D721Med (cell line): ENCODE measurements around the gene TANGO2.

Experiments
- DNase-seq: peaks from one replicate; pipeline ENCODE4 v3.0.0; 2011; ENCODE audit warnings: low spot score; ENCODE audit not compliant: insufficient read length
- FAIRE-seq: peaks from 2 replicates; lab custom pipeline; 2011; peaks lifted over from hg19 to GRCh38; lab: Jason Lieb, UNC
- TF ChIP-seq, protein P1 (sequence below): IDR thresholded peaks from 2 replicates; pipeline ENCODE4 v1.5.1; 2012; ENCODE audit warnings: mild to moderate bottlenecking, control low read depth; ENCODE audit not compliant: insufficient read depth; ENCODE audit errors: missing control alignments

Gene TANGO2

GRCh38 chr22:19998991-19999820 lies 21.7 kb upstream of the TANGO2 start:
- DNase-seq = no peak
- no peak for FAIRE-seq
- TF ChIP-seq, protein P1, sequence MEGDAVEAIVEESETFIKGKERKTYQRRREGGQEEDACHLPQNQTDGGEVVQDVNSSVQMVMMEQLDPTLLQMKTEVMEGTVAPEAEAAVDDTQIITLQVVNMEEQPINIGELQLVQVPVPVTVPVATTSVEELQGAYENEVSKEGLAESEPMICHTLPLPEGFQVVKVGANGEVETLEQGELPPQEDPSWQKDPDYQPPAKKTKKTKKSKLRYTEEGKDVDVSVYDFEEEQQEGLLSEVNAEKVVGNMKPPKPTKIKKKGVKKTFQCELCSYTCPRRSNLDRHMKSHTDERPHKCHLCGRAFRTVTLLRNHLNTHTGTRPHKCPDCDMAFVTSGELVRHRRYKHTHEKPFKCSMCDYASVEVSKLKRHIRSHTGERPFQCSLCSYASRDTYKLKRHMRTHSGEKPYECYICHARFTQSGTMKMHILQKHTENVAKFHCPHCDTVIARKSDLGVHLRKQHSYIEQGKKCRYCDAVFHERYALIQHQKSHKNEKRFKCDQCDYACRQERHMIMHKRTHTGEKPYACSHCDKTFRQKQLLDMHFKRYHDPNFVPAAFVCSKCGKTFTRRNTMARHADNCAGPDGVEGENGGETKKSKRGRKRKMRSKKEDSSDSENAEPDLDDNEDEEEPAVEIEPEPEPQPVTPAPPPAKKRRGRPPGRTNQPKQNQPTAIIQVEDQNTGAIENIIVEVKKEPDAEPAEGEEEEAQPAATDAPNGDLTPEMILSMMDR = no peak

DNA sequence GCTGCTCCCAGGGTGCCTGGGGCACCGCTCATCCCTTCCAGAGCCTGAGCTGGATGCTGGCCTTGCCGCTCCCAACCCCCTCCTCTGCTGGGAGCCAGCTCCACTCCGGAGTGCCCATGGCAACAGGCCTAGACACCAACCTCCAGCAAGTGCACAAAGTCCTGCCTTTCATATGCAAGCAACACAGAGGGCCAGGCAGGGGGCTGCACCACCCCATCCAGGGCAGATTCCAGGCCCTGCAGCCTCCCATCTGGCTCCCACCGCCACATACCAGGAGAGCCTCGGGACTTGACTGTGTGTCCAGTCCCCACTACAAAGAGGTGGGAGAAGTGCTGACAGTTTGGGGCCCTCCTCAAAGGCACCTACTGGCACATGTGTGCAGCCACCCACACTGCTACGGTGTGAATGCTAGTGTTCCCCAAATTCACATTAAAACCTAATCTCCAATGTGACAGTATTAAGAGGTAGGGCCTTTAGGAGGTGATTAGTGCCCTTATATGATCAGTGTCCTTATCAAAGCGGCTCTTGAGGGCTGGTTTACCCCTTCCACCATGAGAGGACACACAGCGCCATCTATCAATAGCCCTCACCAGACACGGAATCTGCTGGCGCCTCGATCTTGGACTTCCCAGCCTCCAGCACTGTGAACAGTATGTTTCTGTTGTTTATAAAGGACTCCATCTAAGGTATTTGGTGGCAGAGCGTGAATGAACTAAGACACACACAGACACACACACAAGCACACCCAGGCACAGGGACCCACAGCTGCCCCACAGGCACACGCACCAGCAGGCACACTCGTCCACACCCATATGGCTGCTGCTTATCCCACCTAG lies 20.4 kb upstream of the TANGO2 start:
- FAIRE-seq (no peak), DNase-seq (no peak)
- TF ChIP-seq, protein P1 = no peak

DNA sequence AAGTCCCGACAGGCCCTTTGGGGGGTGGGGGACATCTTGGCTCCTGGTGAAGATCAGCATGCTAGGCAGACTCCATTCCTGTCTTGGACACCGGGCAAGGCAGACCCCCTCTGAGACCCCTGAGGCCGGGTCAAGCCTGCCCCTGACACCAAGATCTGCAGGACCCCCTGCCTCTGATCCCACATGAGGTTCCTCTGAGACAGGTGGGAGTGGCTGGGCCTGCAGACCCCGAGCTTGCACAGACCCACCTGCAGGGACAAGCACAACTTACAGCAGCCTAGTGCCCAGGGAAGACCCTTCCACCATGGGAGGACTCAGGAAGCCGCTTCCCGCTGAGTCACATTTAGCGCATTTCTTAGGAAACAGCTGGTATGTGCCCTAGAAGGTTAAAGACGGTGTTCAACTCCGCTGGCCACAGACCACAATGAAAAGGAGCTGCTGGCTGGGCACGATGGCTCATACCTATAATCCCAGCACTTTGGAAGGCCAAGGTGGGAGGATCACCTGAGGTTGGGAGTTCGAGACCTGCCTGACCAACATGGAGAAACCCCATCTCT lies 19.8 kb upstream of the TANGO2 start:
- FAIRE-seq = no peak
- TF ChIP-seq, protein P1 = no peak
- DNase-seq = no peak

DNA sequence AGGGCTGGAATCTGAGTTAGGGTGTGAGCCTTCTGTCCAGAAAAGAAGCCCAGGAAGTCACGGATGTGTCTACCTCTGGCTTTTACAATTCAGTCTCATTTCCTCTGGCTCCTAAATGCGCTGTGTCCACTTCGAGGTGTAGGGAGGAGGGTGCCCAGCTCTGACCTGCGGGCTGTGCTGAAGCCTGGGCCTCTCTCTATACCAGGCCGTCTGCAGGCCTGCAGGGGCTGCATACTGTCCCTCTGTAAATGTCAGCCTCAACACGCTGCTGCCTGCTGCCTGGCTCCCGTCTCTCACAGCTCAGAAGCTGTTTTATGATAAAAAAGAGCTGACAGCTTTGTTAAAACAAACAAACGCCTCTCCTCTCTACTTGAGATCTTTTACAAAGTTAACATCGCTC lies 18.8 kb upstream of the TANGO2 start:
- DNase-seq (no peak), FAIRE-seq (no peak)

DNA sequence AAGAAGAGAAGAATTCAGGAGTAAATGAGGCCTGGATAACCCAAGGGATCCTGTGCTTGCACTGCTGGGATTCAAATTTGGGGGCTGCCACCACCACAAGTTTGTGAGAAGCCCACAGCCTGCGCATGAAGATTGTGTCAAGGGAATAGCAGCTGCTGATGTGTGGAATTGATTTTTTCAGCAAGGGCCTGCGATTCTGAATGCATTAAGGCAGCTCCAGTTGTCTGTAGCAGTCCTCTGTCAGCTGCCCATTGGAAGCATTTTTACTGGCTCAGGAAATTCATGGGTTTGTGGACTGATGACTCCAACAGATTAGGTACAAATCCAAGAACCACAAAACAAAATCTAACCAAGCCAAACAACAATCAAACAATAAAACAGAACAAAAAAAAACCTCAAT lies 18.3 kb upstream of the TANGO2 start:
- TF ChIP-seq, protein P1 = no peak
- FAIRE-seq (no peak), DNase-seq (no peak)

More for the DNA sequence above, 18.8 kb upstream of the TANGO2 start:
- TF ChIP-seq, protein P1 = no peak

GRCh38 chr22:20003304-20003703 lies 17.6 kb upstream of the TANGO2 start:
- FAIRE-seq (no peak), DNase-seq (no peak)
- TF ChIP-seq, protein P1 = no peak
